AG04450 (cell line): ENCODE data around the gene NBAS. TPM values are rescaled to one million over a fixed set of nuclear protein-coding genes. Genes with fewer than 3 reads are reported as not detected.
"Not testable (repeated sequence)": the region's sequence is repeated elsewhere in the genome, so short reads cannot be mapped to it uniquely, and the experiment has no call there.

Experiments used
- CTCF ChIA-PET: fragments of 300-600, 350-600 bp; formaldehyde crosslinking; extraction: SDS; loops from one replicate; lab custom pipeline; 2022; ENCODE audit warnings: antibody characterized with exemption, inconsistent platforms; lab: Charles Lee
- POLR2A ChIA-PET: fragments of 350-600 bp; formaldehyde crosslinking; extraction: SDS; loops from one replicate; lab custom pipeline; 2021; ENCODE audit warnings: antibody characterized with exemption, inconsistent platforms; lab: Yijun Ruan, JAX
- DNase-seq: peaks from one replicate; pipeline ENCODE4 v3.0.0-alpha.2; 2011; ENCODE audit warnings: low read depth, low spot score
- H3K27ac ChIP-seq: one replicate; pipeline ENCODE4 v1.5.1; 2012; ENCODE audit warnings: low read depth, low read length, control low read depth
- H3K27me3 ChIP-seq: one replicate; pipeline ENCODE4 v1.6.0; 2012; ENCODE audit warnings: low read length; ENCODE audit not compliant: control insufficient read depth, insufficient read depth
- H3K4me3 ChIP-seq: 2 replicates; pipeline ENCODE4 v1.5.1; 2011; ENCODE audit warnings: mild to moderate bottlenecking, low read depth, low read length, control low read depth
- H3K9me3 ChIP-seq: 2 replicates; pipeline ENCODE4 v1.5.1; 2012; ENCODE audit warnings: low read length; ENCODE audit not compliant: control insufficient read depth, insufficient read depth
- CTCF ChIP-seq: IDR thresholded peaks from 2 replicates; pipeline ENCODE4 v1.5.1; 2011; ENCODE audit warnings: low read depth, low read length, control low read depth, inconsistent platforms
- polyA plus RNA-seq: library from polyadenylated mRNA; depleted of rRNA; stranded (reverse); fragments of >200 nt; gene quantifications from 2 replicates; pipeline ENCODE4 v1.2.3, GENCODE V29; 2011

NBAS gene
- polyA plus RNA-seq, 1 experiment: 45.0 TPM

- Histone ChIP-seq H3K9me3 (no peaks in the 10 kb centered on the region), H3K27me3 (no peaks in the 10 kb centered on the region), H3K4me3 (no peak overlapping the region), H3K27ac (no peak overlapping the region)
- ChIA-PET POLR2A (no interaction called here), CTCF (no interaction called here)
- no peak for TF ChIP-seq CTCF
- no peak for DNase-seq
Measured at GRCh38 chr2:15259356-15259756, 301.8 kb downstream of the NBAS start.

- H3K27me3 ChIP-seq, DNase-seq, H3K4me3 ChIP-seq, POLR2A ChIA-PET, H3K9me3 ChIP-seq, H3K27ac ChIP-seq, CTCF ChIA-PET: not testable (repeated sequence)
Measured at GRCh38 chr2:15258385-15258784, 302.7 kb downstream of the NBAS start.

- Histone ChIP-seq H3K4me3 (no peak overlapping the region), H3K27me3 (no peaks in the 10 kb centered on the region), H3K27ac (no peak overlapping the region), H3K9me3 (no peaks in the 10 kb centered on the region)
- no peak for DNase-seq
- TF ChIP-seq CTCF: no peak
- ChIA-PET POLR2A (no interaction called here), CTCF (no interaction called here)
Measured at GRCh38 chr2:15253835-15254286, 307.3 kb downstream of the NBAS start.

GRCh38 chr2:15253247-15253646 lies 307.9 kb downstream of the NBAS start:
- H3K4me3 ChIP-seq: no peak overlapping the region
- H3K27ac ChIP-seq: no peak overlapping the region
- TF ChIP-seq CTCF: no peak
- DNase-seq: no peak
- no peaks in the 10 kb centered on the region for H3K27me3 ChIP-seq
- H3K9me3 ChIP-seq: no peaks in the 10 kb centered on the region
- CTCF ChIA-PET: no interaction called here
- POLR2A ChIA-PET: no interaction called here

GRCh38 chr2:15251753-15252152 lies 309.4 kb downstream of the NBAS start:
- H3K27ac ChIP-seq: no peak overlapping the region
- no peak for DNase-seq
- H3K9me3 ChIP-seq: no peaks in the 10 kb centered on the region
- H3K27me3 ChIP-seq: no peaks in the 10 kb centered on the region
- TF ChIP-seq CTCF: no peak
- ChIA-PET CTCF (no interaction called here), POLR2A (no interaction called here)
- no peak overlapping the region for H3K4me3 ChIP-seq

- CTCF ChIA-PET: not testable (repeated sequence)
Measured at GRCh38 chr2:15250946-15251345, 310.2 kb downstream of the NBAS start.

More at GRCh38 chr2:15250946-15251345, 310.2 kb downstream of the NBAS start:
- H3K4me3 ChIP-seq, H3K9me3 ChIP-seq, POLR2A ChIA-PET, H3K27me3 ChIP-seq, H3K27ac ChIP-seq, DNase-seq: not testable (repeated sequence)
